HG03558 (cell line): Measurements from ENCODE around the gene MAGEB18.

Source experiments
- ATAC-seq: cut with Tn5 transposase; IDR thresholded peaks from one replicate; pipeline ENCODE4 v1.9.1; 2021; ENCODE audit warnings: moderate number of reproducible peaks; ENCODE audit not compliant: unreplicated experiment; ENCODE audit errors: extremely low read depth

Gene MAGEB18

DNA sequence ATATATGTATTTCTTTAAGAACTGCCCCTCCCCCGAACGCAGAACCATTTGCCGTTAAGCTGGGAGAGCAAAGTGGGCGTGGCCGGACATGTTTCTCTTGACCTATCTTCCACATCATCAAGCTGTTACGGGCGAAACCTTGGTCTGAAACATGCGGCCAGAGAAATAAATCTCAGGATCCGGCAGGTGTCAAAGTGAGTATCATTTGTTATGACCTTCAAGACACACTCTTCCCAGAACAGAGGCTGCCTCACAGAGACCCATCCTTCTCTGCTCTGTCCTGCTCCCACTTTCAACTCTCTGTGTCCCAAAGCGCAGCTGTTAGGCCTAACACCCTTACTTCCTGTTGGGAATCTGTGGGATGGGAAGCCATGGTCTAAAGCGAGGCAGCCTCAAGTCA lies at the start of gene MAGEB18:
MAGEB18 (plus strand) TSS at position 70 of the 400 bp plus-strand sequence. CDS start 643 bp downstream, outside the sequence.
- no peak for ATAC-seq

DNA sequence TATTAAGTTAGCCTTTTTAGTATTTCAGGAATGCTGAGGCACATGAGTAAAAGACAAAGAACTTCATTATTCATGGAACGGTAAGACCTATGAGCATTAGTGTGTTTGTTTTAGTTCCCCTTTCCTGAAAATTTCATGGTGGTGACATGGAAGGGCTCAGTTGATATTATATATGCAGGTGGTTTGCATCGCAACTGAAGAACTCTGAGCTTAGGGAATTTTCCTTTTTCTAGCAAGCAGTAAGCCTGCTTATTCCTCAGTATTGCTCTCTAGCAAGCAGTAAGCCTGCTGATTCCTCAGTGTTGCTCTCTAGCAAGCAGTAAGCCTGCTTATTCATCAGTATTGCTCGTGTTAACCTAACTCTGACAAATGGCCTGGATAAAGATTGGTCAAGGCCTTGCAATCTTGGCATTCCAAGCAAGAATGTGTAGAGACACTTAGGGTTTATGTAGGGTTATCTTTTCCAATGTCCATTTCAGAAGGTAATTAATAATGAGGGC lies 37.7 kb upstream of the MAGEB18 start:
- no peak for ATAC-seq

DNA sequence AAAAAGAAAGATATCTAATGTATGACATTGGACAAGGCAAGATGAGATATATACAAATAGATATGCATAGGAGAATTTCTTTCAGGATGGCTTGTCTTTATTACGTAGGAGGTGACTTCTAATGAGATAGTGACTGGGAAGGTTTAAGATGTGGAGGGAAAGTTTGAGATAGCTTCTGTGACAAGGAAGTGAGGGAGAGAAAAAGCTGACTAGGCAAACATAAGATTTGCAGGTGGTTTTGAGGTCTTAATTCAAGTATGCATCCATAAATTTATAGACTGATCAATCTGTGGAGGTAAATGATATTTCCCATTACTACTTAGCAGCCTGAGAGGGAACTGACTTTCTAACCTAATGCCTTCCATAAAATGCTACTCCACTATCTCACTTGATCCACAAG lies 29.0 kb upstream of the MAGEB18 start:
- ATAC-seq: no peak

DNA sequence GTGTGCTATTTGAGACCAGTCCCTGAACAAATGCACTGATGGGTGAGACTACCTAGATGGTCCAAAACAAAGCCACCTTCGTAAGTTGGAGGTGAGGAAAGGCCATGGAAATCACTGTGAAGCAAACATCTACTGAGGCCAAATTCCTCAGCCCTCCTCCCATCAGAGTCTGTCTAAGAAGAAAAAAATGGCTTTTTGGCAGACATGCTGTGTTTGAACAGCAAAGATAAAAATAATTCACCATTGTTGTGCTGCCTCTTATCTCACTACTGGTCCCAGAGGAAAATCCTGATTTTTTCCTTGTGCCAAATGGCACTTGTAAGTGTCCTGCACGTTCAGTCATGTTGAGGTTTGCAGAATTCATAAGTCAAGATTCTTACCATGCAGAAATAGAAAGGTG lies 7.9 kb downstream of the MAGEB18 start:
- no peak for ATAC-seq

DNA sequence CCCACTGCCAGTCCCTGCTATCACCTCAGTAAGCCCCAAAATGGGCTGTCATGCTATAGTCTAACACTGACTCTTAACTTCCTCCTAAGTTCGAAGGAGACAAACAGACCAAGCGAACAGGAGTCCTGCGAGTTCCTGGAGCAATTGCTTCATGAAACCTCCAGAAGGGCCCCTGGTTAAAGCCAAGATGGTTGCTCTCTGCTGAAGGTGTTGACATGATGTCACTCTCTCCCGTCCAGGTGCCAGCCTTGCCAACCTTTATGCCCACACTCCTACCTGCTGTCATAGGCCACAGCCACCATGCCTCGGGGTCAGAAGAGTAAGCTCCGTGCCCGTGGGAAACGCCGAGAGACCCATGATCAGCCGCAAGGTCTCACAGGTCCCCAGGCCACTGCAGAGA lies 22.2 kb downstream of the MAGEB18 start, which contains the start of gene MAGEB6B:
MAGEB6B (plus strand) TSS at position 301 of the 400 bp plus-strand sequence; CDS start at position 301, 0 bp downstream.
- no peak for ATAC-seq
